Stimulated activated CD4-positive, alpha-beta T cell treated with anti-CD3 and anti-CD28 coated beads, Interleukin-4, amount 100 ng/mL, for 48 hours (primary cell): ENCODE measurements around the gene BACH2.

Experiments
- DNase-seq, 2 donors: peaks; one replicate each; pipeline ENCODE4 v3.0.0-alpha.2; 2020; ENCODE audit warnings: low read depth in 2 of 2

BACH2 gene

GRCh38 chr6:90278129-90278528 lies 18.5 kb downstream of the BACH2 start:
- DNase-seq: no peak

- no peak for DNase-seq
Measured at GRCh38 chr6:90277302-90278011, 19.2 kb downstream of the BACH2 start.

GRCh38 chr6:90274451-90275030 lies 22.1 kb downstream of the BACH2 start:
- peak; percentile 73 to 86 for DNase-seq

- no peak for DNase-seq
Measured at GRCh38 chr6:90273863-90274262, 22.8 kb downstream of the BACH2 start.

- no peak for DNase-seq
Measured at GRCh38 chr6:90272895-90273294, 23.7 kb downstream of the BACH2 start.

- DNase-seq: no peak
Measured at GRCh38 chr6:90271831-90272230, 24.8 kb downstream of the BACH2 start.

- no peak for DNase-seq
Measured at GRCh38 chr6:90269334-90269733, 27.3 kb downstream of the BACH2 start.

- DNase-seq: no peak
Measured at GRCh38 chr6:90268178-90268577, 28.5 kb downstream of the BACH2 start.

- DNase-seq: no peak
Measured at GRCh38 chr6:90266905-90267621, 29.6 kb downstream of the BACH2 start.

- no peak for DNase-seq
Measured at GRCh38 chr6:90264561-90264960, 32.1 kb downstream of the BACH2 start.

GRCh38 chr6:90263633-90264032 lies 33.0 kb downstream of the BACH2 start:
- no peak for DNase-seq

- DNase-seq: no peak
Measured at GRCh38 chr6:90261801-90262200, 34.8 kb downstream of the BACH2 start.

GRCh38 chr6:90257486-90257738 lies 39.2 kb downstream of the BACH2 start:
- DNase-seq: no peak

- no peak for DNase-seq
Measured at GRCh38 chr6:90256698-90257485, 39.8 kb downstream of the BACH2 start.

- no peak for DNase-seq
Measured at GRCh38 chr6:90253631-90254030, 43.0 kb downstream of the BACH2 start.

- no peak for DNase-seq
Measured at GRCh38 chr6:90251295-90251992, 45.2 kb downstream of the BACH2 start.

- DNase-seq: no peak
Measured at GRCh38 chr6:90250405-90250804, 46.2 kb downstream of the BACH2 start.

- peak; percentile 30 to 37 for DNase-seq
Measured at GRCh38 chr6:90249458-90249857, 47.2 kb downstream of the BACH2 start.

- no peak for DNase-seq
Measured at GRCh38 chr6:90249034-90249433, 47.6 kb downstream of the BACH2 start.

GRCh38 chr6:90247262-90247661 lies 49.4 kb downstream of the BACH2 start:
- no peak for DNase-seq

GRCh38 chr6:90241229-90241880 lies 55.3 kb downstream of the BACH2 start:
- no peak for DNase-seq
